ENCODE results near the gene LRRC31. TPM values are rescaled to one million over a fixed set of nuclear protein-coding genes. Genes with fewer than 3 reads are reported as not detected.

LRRC31 gene
- total and polyA plus RNA-seq, 2 of the 13 experiments (the other 11 are each of a cell fraction or from before 2014, with no cell fraction given), result not detected

GRCh38 chr3:169818316-169818715 is 51.4 kb downstream of the LRRC31 start (continued):
- TF ChIP-seq, protein P1, sequence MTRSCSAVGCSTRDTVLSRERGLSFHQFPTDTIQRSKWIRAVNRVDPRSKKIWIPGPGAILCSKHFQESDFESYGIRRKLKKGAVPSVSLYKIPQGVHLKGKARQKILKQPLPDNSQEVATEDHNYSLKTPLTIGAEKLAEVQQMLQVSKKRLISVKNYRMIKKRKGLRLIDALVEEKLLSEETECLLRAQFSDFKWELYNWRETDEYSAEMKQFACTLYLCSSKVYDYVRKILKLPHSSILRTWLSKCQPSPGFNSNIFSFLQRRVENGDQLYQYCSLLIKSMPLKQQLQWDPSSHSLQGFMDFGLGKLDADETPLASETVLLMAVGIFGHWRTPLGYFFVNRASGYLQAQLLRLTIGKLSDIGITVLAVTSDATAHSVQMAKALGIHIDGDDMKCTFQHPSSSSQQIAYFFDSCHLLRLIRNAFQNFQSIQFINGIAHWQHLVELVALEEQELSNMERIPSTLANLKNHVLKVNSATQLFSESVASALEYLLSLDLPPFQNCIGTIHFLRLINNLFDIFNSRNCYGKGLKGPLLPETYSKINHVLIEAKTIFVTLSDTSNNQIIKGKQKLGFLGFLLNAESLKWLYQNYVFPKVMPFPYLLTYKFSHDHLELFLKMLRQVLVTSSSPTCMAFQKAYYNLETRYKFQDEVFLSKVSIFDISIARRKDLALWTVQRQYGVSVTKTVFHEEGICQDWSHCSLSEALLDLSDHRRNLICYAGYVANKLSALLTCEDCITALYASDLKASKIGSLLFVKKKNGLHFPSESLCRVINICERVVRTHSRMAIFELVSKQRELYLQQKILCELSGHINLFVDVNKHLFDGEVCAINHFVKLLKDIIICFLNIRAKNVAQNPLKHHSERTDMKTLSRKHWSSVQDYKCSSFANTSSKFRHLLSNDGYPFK (CRISPR knock-in tag; IDR thresholded peaks at IDR 0.05; ENCODE audit: borderline replicate concordance), result no peak
- TF ChIP-seq NONO (IDR thresholded peaks at IDR 0.05), result no peak
- TF ChIP-seq NONO (CRISPR knock-in tag; conservative IDR thresholded peaks at IDR 0.05), result no peak
- no peak for TF ChIP-seq ZNF343 (CRISPR knock-in tag; IDR thresholded peaks at IDR 0.05)
- TF ChIP-seq SPEN (CRISPR knock-in tag; IDR thresholded peaks at IDR 0.05; ENCODE audit: low read depth), result no peak
- TF ChIP-seq MZF1 (CRISPR knock-in tag; IDR thresholded peaks at IDR 0.05; ENCODE audit: borderline replicate concordance), result no peak

GRCh38 chr3:169815590-169816150 is 54.1 kb downstream of the LRRC31 start:
- POLR2A ChIA-PET, result no interaction called here
- H3K36me3 ChIP-seq (replicated peaks in 1 of 2; ENCODE audit: control insufficient read depth in 1 of 2, insufficient read depth in 2 of 2, low read length in 2 of 2), result no peaks in the 10 kb centered on the region
- no peaks in the 10 kb centered on the region for H4K20me1 ChIP-seq (ENCODE audit: insufficient read depth, low read length)
- no peak overlapping the region for H3K9ac ChIP-seq (ENCODE audit: insufficient read depth, low read depth, low read length)
- peaks cover 7% of the 10 kb centered on the region for H3K9me3 ChIP-seq (ENCODE audit: low read length)
- no peak overlapping the region for H3K4me2 ChIP-seq (ENCODE audit: low read depth, low read length)
- H2AFZ ChIP-seq (ENCODE audit: low read length), result no peak overlapping the region
- DNase-seq (ENCODE audit: low spot score) (no peak), ATAC-seq (no peak), FAIRE-seq (no peak)
- no peak overlapping the region for H3K27ac ChIP-seq (ENCODE audit: extremely low read length, insufficient read depth, low read length)
- H3K4me3 ChIP-seq (replicated peaks in 1 of 3; ENCODE audit: insufficient read depth in 1 of 3, low read depth in 2 of 3, low read length in 3 of 3), result no peak overlapping the region
- intact Hi-C loops (cut with micrococcal nuclease; ENCODE audit: unreplicated experiment) (no loop called here), in situ Hi-C loops (cut with HindIII; ENCODE audit: extremely low pct_ligation_motif_present, low pct_unique_long_range_greater_than_20kb) (no loop called here)
- H3K27me3 ChIP-seq (ENCODE audit: control insufficient read depth in 1 of 2, insufficient read depth in 2 of 2, low read length in 2 of 2), result peaks cover 0 to 14% of the 10 kb centered on the region in 2 experiments; a peak in 2 of 5 replicates
- no TSS peak for BruUV-seq (replicated peaks)
- CTCF ChIA-PET (ENCODE audit: low intra/inter-chr PET ratio, low total read pairs), result no interaction called here
- TF ChIP-seq ZNF224 (CRISPR knock-in tag; IDR thresholded peaks at IDR 0.05), result no peak
- TF ChIP-seq EEA1 (CRISPR knock-in tag; IDR thresholded peaks at IDR 0.05; ENCODE audit: borderline replicate concordance), result no peak
- no peak for TF ChIP-seq KAT8 (CRISPR knock-in tag; IDR thresholded peaks at IDR 0.05)
- TF ChIP-seq NBN (conservative IDR thresholded peaks at IDR 0.05), result no peak
- no peak for TF ChIP-seq REL (CRISPR knock-in tag; conservative IDR thresholded peaks at IDR 0.05)
- no peak for TF ChIP-seq ZMYM2 (CRISPR knock-in tag; IDR thresholded peaks at IDR 0.05)
- no peak for TF ChIP-seq ZMAT5 (CRISPR knock-in tag; IDR thresholded peaks at IDR 0.05; ENCODE audit: borderline replicate concordance, low read depth)
- TF ChIP-seq MED13 (CRISPR knock-in tag; IDR thresholded peaks at IDR 0.05), result no peak
- 1% methylated on average over 4 of the region's 4 CpGs for WGBS (ENCODE audit: low lambda C conversion rate)
- H3K4me1 ChIP-seq (ENCODE audit: insufficient read depth, low read length), result peaks cover 14% of the 10 kb centered on the region
- H3K79me2 ChIP-seq (ENCODE audit: insufficient read depth, low read length), result no peaks in the 10 kb centered on the region
